ENCODE data around the gene ALDH4A1. TPM values are rescaled to one million over a fixed set of nuclear protein-coding genes. Genes with fewer than 3 reads are reported as not detected.

The ALDH4A1 gene
- total and polyA plus RNA-seq, 9 of the 15 experiments (the other 6 are each of a cell fraction or from before 2014, with no cell fraction given) = 0.27 to 31.4 (median 16.6) TPM

DNA sequence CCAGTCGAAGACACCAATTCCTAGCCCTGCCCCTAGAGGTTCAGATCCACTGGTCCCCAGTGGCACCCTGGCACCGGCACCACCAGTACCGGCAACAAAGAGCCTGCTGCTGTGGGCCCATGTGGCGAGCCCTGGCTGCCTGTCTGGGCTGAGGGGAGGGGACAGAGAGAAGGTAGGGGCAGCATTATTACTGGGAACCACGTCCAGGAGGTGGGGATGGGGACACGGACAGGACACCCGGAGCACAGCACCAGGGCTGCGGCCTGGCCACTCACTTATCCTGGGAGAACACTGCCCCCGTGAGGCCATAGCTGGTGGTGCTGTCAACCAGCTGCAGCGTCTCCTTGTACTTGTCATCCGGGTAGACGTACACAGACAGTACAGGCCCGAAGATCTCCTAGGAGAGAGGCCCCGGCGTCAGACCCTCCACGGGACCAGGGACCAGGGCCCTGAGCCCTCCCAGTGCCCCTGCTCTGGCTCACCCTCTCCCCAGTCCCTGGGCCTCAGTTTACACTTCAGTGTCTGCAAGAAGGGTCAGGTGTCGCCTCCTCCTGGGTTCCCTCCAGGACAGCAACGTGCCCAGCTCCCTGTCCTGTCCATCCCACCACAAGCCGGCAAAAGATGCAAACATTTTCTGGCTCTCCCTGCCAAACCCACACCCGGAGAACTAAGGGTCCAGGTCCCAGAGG is 27.1 kb downstream of the ALDH4A1 start (continued):
- TF ChIP-seq HNRNPH1 (optimal IDR thresholded peaks at IDR 0.05; ENCODE audit: low read depth, low read length) (no peak), ZNF165 (CRISPR knock-in tag; IDR thresholded peaks at IDR 0.05; ENCODE audit: borderline replicate concordance) (no peak), ZNF263 (CRISPR knock-in tag; IDR thresholded peaks at IDR 0.05; ENCODE audit: borderline replicate concordance) (0 out of 2 replicates have a peak, but pooled peaks have one; percentile 39), TEAD1 (CRISPR knock-in tag; IDR thresholded peaks at IDR 0.05) (peak in 1 of 2 experiments; percentile 61; a peak in 1 of 4 replicates), KAT2B (IDR thresholded peaks at IDR 0.05; ENCODE audit: low read depth, low read length) (no peak), ESRRA (IDR thresholded peaks at IDR 0.05; ENCODE audit: borderline replicate concordance, low read depth) (peak; percentile 34; the same call in 1 of the 2 replicates), CREM (IDR thresholded peaks at IDR 0.05; ENCODE audit: low read depth) (peak; percentile 56), TBL1XR1 (IDR thresholded peaks at IDR 0.05; ENCODE audit: low read length in 2 of 2) (no peak), MTA3 (IDR thresholded peaks at IDR 0.05; ENCODE audit: borderline replicate concordance) (0 out of 2 replicates have a peak, but pooled peaks have one; percentile 33), FOXA1 (IDR thresholded peaks at IDR 0.05; ENCODE audit: borderline replicate concordance) (no peak), ERF (CRISPR knock-in tag; IDR thresholded peaks at IDR 0.05) (no peak), ELF2 (CRISPR knock-in tag; IDR thresholded peaks at IDR 0.05) (no peak), RNF2 (IDR thresholded peaks at IDR 0.05) (no peak), MEF2A (IDR thresholded peaks at IDR 0.05; ENCODE audit: control insufficient read depth, low read depth, low read length) (no peak), ETV6 (IDR thresholded peaks at IDR 0.05; ENCODE audit: borderline replicate concordance in 1 of 2, low read depth in 2 of 2, low read length in 1 of 2) (no peak), ETV6 (CRISPR knock-in tag; IDR thresholded peaks at IDR 0.05; ENCODE audit: borderline replicate concordance) (no peak)
- TF ChIP-seq, protein P1, sequence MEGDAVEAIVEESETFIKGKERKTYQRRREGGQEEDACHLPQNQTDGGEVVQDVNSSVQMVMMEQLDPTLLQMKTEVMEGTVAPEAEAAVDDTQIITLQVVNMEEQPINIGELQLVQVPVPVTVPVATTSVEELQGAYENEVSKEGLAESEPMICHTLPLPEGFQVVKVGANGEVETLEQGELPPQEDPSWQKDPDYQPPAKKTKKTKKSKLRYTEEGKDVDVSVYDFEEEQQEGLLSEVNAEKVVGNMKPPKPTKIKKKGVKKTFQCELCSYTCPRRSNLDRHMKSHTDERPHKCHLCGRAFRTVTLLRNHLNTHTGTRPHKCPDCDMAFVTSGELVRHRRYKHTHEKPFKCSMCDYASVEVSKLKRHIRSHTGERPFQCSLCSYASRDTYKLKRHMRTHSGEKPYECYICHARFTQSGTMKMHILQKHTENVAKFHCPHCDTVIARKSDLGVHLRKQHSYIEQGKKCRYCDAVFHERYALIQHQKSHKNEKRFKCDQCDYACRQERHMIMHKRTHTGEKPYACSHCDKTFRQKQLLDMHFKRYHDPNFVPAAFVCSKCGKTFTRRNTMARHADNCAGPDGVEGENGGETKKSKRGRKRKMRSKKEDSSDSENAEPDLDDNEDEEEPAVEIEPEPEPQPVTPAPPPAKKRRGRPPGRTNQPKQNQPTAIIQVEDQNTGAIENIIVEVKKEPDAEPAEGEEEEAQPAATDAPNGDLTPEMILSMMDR (IDR thresholded peaks at IDR 0.05 in 2 of 3, conservative IDR thresholded peaks at IDR 0.05 in 1 of 3; ENCODE audit: insufficient read depth in 2 of 3, low read depth in 1 of 3, low read length in 3 of 3) = peak; percentile 96 to 98 (median 97)
- TF ChIP-seq, protein P2, sequence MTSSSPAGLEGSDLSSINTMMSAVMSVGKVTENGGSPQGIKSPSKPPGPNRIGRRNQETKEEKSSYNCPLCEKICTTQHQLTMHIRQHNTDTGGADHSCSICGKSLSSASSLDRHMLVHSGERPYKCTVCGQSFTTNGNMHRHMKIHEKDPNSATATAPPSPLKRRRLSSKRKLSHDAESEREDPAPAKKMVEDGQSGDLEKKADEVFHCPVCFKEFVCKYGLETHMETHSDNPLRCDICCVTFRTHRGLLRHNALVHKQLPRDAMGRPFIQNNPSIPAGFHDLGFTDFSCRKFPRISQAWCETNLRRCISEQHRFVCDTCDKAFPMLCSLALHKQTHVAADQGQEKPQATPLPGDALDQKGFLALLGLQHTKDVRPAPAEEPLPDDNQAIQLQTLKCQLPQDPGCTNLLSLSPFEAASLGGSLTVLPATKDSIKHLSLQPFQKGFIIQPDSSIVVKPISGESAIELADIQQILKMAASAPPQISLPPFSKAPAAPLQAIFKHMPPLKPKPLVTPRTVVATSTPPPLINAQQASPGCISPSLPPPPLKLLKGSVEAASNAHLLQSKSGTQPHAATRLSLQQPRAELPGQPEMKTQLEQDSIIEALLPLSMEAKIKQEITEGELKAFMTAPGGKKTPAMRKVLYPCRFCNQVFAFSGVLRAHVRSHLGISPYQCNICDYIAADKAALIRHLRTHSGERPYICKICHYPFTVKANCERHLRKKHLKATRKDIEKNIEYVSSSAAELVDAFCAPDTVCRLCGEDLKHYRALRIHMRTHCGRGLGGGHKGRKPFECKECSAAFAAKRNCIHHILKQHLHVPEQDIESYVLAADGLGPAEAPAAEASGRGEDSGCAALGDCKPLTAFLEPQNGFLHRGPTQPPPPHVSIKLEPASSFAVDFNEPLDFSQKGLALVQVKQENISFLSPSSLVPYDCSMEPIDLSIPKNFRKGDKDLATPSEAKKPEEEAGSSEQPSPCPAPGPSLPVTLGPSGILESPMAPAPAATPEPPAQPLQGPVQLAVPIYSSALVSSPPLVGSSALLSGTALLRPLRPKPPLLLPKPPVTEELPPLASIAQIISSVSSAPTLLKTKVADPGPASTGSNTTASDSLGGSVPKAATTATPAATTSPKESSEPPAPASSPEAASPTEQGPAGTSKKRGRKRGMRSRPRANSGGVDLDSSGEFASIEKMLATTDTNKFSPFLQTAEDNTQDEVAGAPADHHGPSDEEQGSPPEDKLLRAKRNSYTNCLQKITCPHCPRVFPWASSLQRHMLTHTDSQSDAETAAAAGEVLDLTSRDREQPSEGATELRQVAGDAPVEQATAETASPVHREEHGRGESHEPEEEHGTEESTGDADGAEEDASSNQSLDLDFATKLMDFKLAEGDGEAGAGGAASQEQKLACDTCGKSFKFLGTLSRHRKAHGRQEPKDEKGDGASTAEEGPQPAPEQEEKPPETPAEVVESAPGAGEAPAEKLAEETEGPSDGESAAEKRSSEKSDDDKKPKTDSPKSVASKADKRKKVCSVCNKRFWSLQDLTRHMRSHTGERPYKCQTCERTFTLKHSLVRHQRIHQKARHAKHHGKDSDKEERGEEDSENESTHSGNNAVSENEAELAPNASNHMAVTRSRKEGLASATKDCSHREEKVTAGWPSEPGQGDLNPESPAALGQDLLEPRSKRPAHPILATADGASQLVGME (CRISPR knock-in tag; IDR thresholded peaks at IDR 0.05) = no peak
- TF ChIP-seq, protein P3, sequence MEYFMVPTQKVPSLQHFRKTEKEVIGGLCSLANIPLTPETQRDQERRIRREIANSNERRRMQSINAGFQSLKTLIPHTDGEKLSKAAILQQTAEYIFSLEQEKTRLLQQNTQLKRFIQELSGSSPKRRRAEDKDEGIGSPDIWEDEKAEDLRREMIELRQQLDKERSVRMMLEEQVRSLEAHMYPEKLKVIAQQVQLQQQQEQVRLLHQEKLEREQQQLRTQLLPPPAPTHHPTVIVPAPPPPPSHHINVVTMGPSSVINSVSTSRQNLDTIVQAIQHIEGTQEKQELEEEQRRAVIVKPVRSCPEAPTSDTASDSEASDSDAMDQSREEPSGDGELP (CRISPR knock-in tag; IDR thresholded peaks at IDR 0.05; ENCODE audit: borderline replicate concordance) = peak; percentile 65; the same call in 1 of the 2 replicates
